ENCODE results near the gene PLOD2. TPM values are rescaled to one million over a fixed set of nuclear protein-coding genes. Genes with fewer than 3 reads are reported as not detected.

The PLOD2 gene
- total and polyA plus RNA-seq, 2 of the 4 experiments (the other 2 are of a cell fraction): 84.0 to 117 TPM

GRCh38 chr3:146139586-146140110 lies 21.3 kb downstream of the PLOD2 start:
- Histone ChIP-seq H3K9me1 (ENCODE audit: insufficient read depth, low read length) (peaks cover 13% of the 10 kb centered on the region), H2BK120ac (ENCODE audit: low read depth, low read length) (no peak overlapping the region), H3K14ac (replicated peaks; ENCODE audit: low read depth, low read length) (no peak overlapping the region), H3K36me3 (ENCODE audit: control insufficient read depth, insufficient read depth, low read length) (no peaks in the 10 kb centered on the region), H2AK9ac (replicated peaks; ENCODE audit: low read depth, low read length, poor library complexity) (no peak overlapping the region), H3K79me1 (ENCODE audit: low read depth in 1 of 2, low read length in 2 of 2) (peaks cover 11 to 50% of the 10 kb centered on the region in 2 experiments), H2BK20ac (ENCODE audit: low read depth, low read length) (no peak overlapping the region), H2BK5ac (ENCODE audit: low read depth, low read length, poor library complexity, severe bottlenecking) (no peak overlapping the region), H4K8ac (ENCODE audit: low read depth in 2 of 2, low read length in 2 of 2) (no peak overlapping the region), H3K9me3 (ENCODE audit: control insufficient read depth, insufficient read depth, low read length) (no peaks in the 10 kb centered on the region), H3K9ac (ENCODE audit: low read depth, low read length) (no peak overlapping the region), H3K56ac (ENCODE audit: extremely low read depth, insufficient read depth, low read length) (no peak overlapping the region), H2AFZ (replicated peaks; ENCODE audit: low read length, poor library complexity) (no peak overlapping the region), H3K4me3 (ENCODE audit: insufficient read depth, low read depth, low read length) (no peak overlapping the region), H3K23ac (ENCODE audit: low read depth, low read length) (peak overlapping the region; percentile 11; the same call in 1 of the 2 replicates), H2BK15ac (ENCODE audit: low read depth, low read length) (no peak overlapping the region), H3K18ac (ENCODE audit: low read depth, low read length) (no peak overlapping the region), H4K20me1 (ENCODE audit: insufficient read depth, low read length) (peaks cover 49% of the 10 kb centered on the region), H3K27me3 (ENCODE audit: control insufficient read depth, insufficient read depth, low read length) (no peaks in the 10 kb centered on the region), H4K91ac (ENCODE audit: insufficient read depth, low read depth, low read length) (no peak overlapping the region), H2AK5ac (ENCODE audit: low read depth, low read length) (no peak overlapping the region), H3K27ac (ENCODE audit: insufficient read depth, low read length) (no peak overlapping the region), H3K4me2 (ENCODE audit: low read depth, low read length) (peak overlapping the region; percentile 32; the same call in 1 of the 2 replicates), H3K4me1 (ENCODE audit: control insufficient read depth, insufficient read depth, low read length) (peaks cover 14% of the 10 kb centered on the region), H3K4ac (ENCODE audit: low read depth, low read length) (no peak overlapping the region), H4K5ac (ENCODE audit: low read depth, low read length) (no peak overlapping the region)
- no TSS peak for BruUV-seq (replicated peaks)
- ChIA-PET POLR2A (ENCODE audit: unreplicated experiment) (no interaction called here), CTCF (no interaction called here)
- in situ Hi-C loops (cut with MboI; ENCODE audit: low sequenced_read_pairs) (no loop called here), intact Hi-C loops (cut with micrococcal nuclease) (no loop called here), dilution Hi-C loops (cut with HindIII; ENCODE audit: low sequenced_read_pairs, unreplicated experiment) (no loop called here)
- no peak for DNase-seq
- ATAC-seq (ENCODE audit: low read depth): 0 out of 2 replicates have a peak, but pooled peaks have one; percentile 22
- WGBS, 2 experiments (ENCODE audit: extremely low coverage in 2 of 2, insufficient read length in 1 of 2): no CpG with 5 or more reads among the region's 3 CpGs
- TF ChIP-seq SMC3 (IDR thresholded peaks at IDR 0.05; ENCODE audit: low read depth, low read length): no peak
- TF ChIP-seq NFE2L2 (IDR thresholded peaks at IDR 0.05; ENCODE audit: low read depth, low read length): no peak
- no peak for TF ChIP-seq RAD21 (IDR thresholded peaks at IDR 0.05; ENCODE audit: low read length)
- no peak for TF ChIP-seq MAZ (IDR thresholded peaks at IDR 0.05; ENCODE audit: borderline replicate concordance, low read depth, low read length)
- no peak for TF ChIP-seq FOS (IDR thresholded peaks at IDR 0.05; ENCODE audit: low read depth, low read length)
- no peak for TF ChIP-seq CEBPB (IDR thresholded peaks at IDR 0.05; ENCODE audit: low read depth, low read length)
- TF ChIP-seq, protein P1, sequence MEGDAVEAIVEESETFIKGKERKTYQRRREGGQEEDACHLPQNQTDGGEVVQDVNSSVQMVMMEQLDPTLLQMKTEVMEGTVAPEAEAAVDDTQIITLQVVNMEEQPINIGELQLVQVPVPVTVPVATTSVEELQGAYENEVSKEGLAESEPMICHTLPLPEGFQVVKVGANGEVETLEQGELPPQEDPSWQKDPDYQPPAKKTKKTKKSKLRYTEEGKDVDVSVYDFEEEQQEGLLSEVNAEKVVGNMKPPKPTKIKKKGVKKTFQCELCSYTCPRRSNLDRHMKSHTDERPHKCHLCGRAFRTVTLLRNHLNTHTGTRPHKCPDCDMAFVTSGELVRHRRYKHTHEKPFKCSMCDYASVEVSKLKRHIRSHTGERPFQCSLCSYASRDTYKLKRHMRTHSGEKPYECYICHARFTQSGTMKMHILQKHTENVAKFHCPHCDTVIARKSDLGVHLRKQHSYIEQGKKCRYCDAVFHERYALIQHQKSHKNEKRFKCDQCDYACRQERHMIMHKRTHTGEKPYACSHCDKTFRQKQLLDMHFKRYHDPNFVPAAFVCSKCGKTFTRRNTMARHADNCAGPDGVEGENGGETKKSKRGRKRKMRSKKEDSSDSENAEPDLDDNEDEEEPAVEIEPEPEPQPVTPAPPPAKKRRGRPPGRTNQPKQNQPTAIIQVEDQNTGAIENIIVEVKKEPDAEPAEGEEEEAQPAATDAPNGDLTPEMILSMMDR (conservative IDR thresholded peaks at IDR 0.05; ENCODE audit: low read depth, low read length): no peak
- TF ChIP-seq, protein P2, sequence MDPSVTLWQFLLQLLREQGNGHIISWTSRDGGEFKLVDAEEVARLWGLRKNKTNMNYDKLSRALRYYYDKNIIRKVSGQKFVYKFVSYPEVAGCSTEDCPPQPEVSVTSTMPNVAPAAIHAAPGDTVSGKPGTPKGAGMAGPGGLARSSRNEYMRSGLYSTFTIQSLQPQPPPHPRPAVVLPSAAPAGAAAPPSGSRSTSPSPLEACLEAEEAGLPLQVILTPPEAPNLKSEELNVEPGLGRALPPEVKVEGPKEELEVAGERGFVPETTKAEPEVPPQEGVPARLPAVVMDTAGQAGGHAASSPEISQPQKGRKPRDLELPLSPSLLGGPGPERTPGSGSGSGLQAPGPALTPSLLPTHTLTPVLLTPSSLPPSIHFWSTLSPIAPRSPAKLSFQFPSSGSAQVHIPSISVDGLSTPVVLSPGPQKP (IDR thresholded peaks at IDR 0.05; ENCODE audit: borderline replicate concordance, low read depth, low read length): no peak
- no peak for TF ChIP-seq RCOR1 (IDR thresholded peaks at IDR 0.05; ENCODE audit: insufficient replicate concordance, low read length)
- TF ChIP-seq BHLHE40 (IDR thresholded peaks at IDR 0.05; ENCODE audit: low read depth, low read length): no peak
- TF ChIP-seq MAFK (IDR thresholded peaks at IDR 0.05; ENCODE audit: low read depth, low read length): no peak
- no peak for TF ChIP-seq USF2 (IDR thresholded peaks at IDR 0.05; ENCODE audit: low read depth, low read length)
- TF ChIP-seq MXI1 (IDR thresholded peaks at IDR 0.05; ENCODE audit: borderline replicate concordance, low read depth, low read length): no peak
- no peak for TF ChIP-seq CHD1 (IDR thresholded peaks at IDR 0.05; ENCODE audit: low read depth, low read length)
- no peak for TF ChIP-seq POLR2A (IDR thresholded peaks at IDR 0.05; ENCODE audit: low read depth, low read length)
- no peak for TF ChIP-seq RFX5 (IDR thresholded peaks at IDR 0.05; ENCODE audit: low read depth, low read length)

Data from IMR-90 (cell line).